ENCODE data around the gene B4GALNT1. TPM values are rescaled to one million over a fixed set of nuclear protein-coding genes. Genes with fewer than 3 reads are reported as not detected.

The B4GALNT1 gene
- total and polyA plus RNA-seq, 2 of the 13 experiments (the other 11 are each of a cell fraction or from before 2014, with no cell fraction given): 4.5 to 5.4 TPM

DNA sequence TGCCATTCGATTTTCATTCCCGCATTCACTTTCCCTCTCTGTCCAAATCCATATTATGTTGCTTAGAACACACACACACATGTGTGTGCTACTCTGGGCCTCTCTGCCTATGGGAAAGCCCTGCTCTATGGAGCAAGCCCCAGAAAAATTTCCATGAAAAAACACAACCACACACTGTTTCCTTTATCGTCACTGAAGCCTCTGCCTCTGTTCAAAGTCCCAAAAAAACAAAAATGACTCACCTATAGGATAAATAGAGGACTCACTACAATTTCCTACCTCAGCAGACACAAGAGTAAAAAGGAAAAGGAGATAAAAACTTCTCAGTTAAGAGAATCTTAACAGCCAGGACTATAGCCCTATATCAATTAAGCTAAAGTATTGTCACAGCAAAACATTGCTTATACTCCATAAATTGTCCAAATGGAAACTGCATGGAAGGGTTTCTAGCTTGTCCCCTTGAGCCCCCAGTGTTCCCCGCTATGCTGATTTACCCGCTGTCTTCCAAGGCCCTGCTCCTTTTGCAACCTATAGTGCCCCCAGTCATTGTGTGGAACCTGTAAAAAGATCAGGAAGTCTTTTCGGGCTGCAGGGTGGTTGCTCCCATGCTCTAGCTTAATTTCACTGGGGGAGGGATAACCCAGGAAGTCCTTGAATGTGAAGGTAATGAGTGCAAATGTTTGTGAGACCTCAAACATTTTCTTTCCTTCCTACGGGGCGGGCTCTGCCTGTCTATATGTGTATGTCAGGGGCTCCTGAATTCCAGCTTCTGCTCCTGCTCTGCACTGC lies 53.1 kb downstream of the B4GALNT1 start (continued):
- no peak for TF ChIP-seq BATF2 (CRISPR knock-in tag; IDR thresholded peaks at IDR 0.05)
- TF ChIP-seq ZNF570 (CRISPR knock-in tag; IDR thresholded peaks at IDR 0.05; ENCODE audit: borderline replicate concordance): no peak
- no peak for TF ChIP-seq TAF15 (IDR thresholded peaks at IDR 0.05; ENCODE audit: low read depth, low read length, poor library complexity, severe bottlenecking)
- no peak for TF ChIP-seq POLR2AphosphoS2 (IDR thresholded peaks at IDR 0.05; ENCODE audit: low read depth, low read length)
- TF ChIP-seq DZIP1 (CRISPR knock-in tag; IDR thresholded peaks at IDR 0.05): no peak
- TF ChIP-seq SMARCC2 (IDR thresholded peaks at IDR 0.05): no peak; the same call in 1 of the 2 replicates
- TF ChIP-seq GABPB1 (CRISPR knock-in tag; IDR thresholded peaks at IDR 0.05): no peak
- TF ChIP-seq MAZ (IDR thresholded peaks at IDR 0.05; ENCODE audit: borderline replicate concordance, low read depth, low read length): peak; percentile 33; the same call in 1 of the 2 replicates
- no peak for TF ChIP-seq MAZ (CRISPR knock-in tag; IDR thresholded peaks at IDR 0.05; ENCODE audit: low read depth)
- no peak for TF ChIP-seq ARID4A (CRISPR knock-in tag; IDR thresholded peaks at IDR 0.05; ENCODE audit: borderline replicate concordance)
- TF ChIP-seq, protein P1, sequence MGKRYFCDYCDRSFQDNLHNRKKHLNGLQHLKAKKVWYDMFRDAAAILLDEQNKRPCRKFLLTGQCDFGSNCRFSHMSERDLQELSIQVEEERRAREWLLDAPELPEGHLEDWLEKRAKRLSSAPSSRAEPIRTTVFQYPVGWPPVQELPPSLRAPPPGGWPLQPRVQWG (CRISPR knock-in tag; IDR thresholded peaks at IDR 0.05; ENCODE audit: borderline replicate concordance, low read depth): no peak
- no peak for TF ChIP-seq RBAK (CRISPR knock-in tag; IDR thresholded peaks at IDR 0.05)
- peak; percentile 1; the same call in 1 of the 2 replicates for TF ChIP-seq NFYC (CRISPR knock-in tag; IDR thresholded peaks at IDR 0.05)
- TF ChIP-seq JUND (CRISPR knock-in tag; IDR thresholded peaks at IDR 0.05): peak; percentile 86
- no peak for TF ChIP-seq TCF7L2 (IDR thresholded peaks at IDR 0.05; ENCODE audit: low read depth, low read length)
- no peak for TF ChIP-seq SMAD1 (CRISPR knock-in tag; IDR thresholded peaks at IDR 0.05; ENCODE audit: borderline replicate concordance, low read depth)
- no peak for TF ChIP-seq PCBP1 (IDR thresholded peaks at IDR 0.05; ENCODE audit: borderline replicate concordance, low read depth, low read length)
